Stimulated activated CD8-positive, alpha-beta memory T cell treated with anti-CD3 and anti-CD28 coated beads, Interleukin-7, amount 100 ng/mL, for 1 hour (primary cell): ENCODE data around the gene BRD7.
A peak's percentile ranks its signal among the peaks of the same experiment; 100 is the strongest.

Experiments used
- DNase-seq, 2 donors: peaks; one replicate each; pipeline ENCODE4 v3.0.0-alpha.2; 2020; ENCODE audit warnings: low read depth in 2 of 2

The BRD7 gene

DNA sequence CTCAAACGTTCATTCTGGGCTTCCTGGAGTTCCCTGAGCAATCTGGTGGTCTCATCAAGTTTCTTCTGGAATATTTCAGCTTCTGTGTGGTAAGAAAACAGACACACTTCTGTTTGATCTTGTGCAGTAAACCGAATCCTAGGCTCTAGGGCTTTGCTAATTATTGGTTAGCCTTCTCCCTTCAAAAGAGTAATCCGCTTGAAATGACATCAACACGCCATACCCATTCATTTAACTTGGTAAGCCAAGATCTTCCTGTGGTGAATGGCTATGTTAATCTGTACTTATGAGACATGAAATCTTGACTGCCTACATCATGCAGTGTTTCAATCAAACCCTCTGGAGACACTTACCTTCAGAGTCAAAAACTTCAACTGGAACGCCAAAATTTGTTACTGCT, 48.5 kb downstream of the BRD7 start:
- DNase-seq, result no peak

DNA sequence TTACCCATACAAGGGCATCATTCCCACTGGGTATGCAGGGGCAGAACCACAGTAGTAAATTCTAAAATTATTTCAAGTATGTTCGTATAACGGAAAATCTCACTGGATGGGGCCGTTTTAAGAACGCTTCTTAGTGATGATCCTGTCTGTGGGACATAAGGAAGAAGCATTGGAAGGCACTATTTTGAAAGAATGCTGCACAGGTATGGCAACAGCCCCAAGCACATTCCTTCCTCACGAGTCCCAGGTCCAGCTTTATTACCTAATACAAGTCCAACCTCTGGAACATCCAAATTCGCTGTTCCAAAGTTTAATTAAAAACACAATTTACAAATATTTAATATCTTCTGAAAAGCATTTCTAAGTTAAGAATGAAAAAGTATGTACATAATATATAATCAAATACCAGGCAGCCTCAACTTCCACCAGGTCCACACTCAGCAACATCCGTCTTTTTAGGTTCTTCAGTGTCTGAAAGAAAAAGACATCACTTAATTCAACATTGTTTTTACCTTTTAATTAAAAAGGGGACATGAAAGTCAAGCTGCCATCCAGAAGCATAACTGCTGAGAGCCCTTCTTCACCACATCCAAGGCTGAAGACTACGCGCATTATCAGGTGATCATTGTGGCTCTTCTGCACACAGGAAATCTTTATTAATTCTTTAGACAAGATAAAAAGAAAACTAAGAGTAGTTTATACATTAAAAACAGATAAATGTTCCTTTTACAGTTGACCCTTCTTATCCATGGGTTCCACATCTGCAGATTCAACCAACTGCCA, 49.8 kb downstream of the BRD7 start:
- no peak for DNase-seq

GRCh38 chr16:50316848-50317630, 51.7 kb downstream of the BRD7 start:
- DNase-seq, result no peak

DNA sequence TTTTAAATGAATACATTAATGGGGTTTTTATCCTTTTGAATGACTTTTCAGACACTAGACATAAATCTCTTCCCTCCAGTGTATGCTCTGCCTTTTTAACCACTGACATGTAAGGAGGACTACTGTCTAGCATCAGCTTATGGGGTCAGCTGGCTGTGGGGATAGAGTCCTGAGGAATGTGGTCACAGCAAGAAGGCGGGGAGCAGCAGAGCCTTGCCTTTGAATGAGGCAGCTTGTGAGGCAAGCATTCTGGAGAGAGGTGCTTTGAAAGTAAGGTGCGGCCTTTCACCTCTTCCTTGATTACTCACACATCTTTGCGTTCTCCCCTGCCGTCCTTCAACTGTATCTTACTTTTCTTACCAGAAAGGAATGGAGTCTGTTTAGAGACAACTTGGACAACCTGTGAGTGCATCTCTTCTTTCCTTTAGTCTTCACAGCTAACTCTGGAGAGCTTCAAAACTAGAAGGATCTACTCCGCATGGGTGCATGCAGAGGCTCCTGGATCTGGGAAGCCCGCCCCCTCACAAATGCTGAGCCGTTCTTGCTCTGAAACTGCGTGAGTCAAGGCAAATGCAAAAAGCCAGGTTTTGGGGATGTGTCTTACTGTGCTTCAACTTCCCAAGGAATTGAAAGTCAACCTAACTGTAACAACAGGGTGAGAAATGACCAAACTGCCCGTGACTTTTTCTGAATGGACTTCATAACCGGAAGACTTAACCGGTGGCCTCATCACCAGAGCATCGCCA, 52.5 kb downstream of the BRD7 start:
- DNase-seq, result no peak

GRCh38 chr16:50315346-50315997, 53.3 kb downstream of the BRD7 start:
- DNase-seq, result no peak

- no peak for DNase-seq
Measured at GRCh38 chr16:50314665-50315064, 54.1 kb downstream of the BRD7 start.

DNA sequence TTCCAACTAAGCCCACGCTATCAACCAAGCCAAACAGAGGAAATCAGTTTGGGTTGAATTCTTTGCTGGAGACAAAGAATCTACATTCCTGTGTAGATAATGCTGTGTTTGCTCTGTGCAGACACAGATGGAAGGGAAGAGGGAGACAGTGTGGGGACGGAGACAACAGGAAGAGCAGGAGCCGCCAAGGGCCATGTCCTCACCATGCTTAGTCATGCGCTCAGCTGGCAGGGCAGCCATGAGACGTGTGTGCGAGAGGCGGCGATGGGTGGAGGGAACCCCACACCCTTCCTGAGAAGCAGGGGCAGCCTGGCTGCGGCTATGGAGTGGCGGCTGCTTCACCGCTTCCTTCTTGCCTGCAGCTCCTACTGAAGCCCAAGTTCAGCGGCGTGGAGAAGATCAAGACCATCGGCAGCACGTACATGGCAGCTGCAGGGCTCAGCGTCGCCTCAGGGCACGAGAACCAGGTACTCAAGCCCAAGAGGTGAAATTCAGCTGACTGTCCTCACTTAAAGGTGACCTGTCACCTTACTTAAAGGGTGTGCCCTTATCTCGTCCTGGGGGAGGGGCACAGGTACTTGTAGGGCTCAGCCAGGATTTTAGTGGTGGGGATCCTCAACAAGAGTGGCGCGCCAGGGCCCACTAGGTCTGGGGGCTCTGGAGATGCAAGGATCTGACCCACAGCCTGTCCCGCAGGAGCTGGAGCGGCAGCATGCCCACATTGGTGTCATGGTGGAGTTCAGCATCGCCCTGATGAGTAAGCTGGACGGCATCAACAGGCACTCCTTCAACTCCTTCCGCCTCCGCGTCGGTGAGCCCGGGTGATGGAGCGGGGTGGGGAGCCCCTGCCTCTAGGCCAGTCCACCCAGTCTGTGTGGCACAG, 55.0 kb downstream of the BRD7 start:
- DNase-seq, result peak in 1 of 2 donors; percentile 10

DNA sequence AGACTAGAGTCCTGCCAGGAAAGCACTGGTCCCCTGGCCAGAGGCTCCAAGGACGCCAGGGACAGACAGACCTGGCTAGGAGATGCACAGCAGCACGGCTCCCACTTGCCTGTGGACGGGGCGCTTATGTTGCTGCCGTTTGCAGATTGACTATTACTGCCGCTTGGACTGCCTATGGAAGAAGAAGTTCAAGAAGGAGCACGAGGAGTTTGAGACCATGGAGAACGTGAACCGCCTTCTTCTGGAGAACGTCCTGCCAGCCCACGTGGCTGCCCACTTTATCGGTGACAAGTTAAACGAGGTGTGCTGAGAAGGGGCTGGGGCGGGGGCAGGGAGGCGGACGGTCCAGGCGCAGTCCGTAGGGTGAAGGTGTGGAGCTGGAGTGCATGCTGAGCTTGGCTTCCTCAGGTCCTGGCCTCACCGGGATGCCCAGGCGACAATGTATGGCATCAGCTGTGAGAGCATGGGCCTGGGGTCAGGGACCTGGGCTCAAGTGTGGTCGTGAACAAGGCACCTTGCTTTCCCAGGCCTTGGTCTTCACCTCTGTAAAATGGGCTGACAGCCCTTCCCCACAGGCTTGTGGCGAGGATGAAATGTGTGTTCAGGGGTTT, 56.8 kb downstream of the BRD7 start:
- DNase-seq, result no peak

- no peak for DNase-seq
Measured at GRCh38 chr16:50311134-50311528, 57.7 kb downstream of the BRD7 start.

GRCh38 chr16:50310308-50311133, 58.3 kb downstream of the BRD7 start:
- DNase-seq, result no peak

- DNase-seq, result no peak
Measured at GRCh38 chr16:50309527-50310307, 59.1 kb downstream of the BRD7 start.

- DNase-seq, result no peak
Measured at GRCh38 chr16:50309156-50309526, 59.6 kb downstream of the BRD7 start.

GRCh38 chr16:50308237-50308965, 60.4 kb downstream of the BRD7 start:
- DNase-seq, result no peak

GRCh38 chr16:50306287-50306686, 62.5 kb downstream of the BRD7 start:
- no peak for DNase-seq

DNA sequence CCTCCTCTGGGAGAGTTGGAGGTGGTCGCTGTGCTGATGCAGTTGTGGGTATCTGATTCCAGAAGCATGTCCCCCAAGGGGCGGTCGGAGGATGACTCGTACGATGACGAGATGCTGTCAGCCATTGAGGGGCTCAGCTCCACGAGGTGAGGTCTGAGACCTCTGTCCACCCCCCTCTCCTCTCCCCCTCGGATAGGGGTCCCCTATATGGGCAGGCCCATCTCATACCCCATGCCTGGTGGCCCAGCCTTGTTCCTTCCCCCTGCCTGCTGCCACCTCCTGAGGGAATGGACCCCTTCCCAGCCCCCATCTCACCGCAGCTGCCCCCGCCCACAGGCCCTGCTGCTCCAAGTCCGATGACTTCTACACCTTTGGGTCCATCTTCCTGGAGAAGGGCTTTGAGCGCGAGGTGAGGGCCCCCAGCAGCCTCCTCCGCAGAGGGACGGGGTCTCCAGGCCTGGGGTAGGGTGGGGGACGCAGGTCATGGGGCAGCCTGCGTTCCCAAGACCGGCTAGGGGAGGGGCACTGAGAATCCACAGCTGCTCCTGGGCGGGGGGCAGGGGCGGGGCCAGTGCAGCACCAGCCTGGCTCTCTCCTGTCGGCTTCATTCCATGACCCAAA, 63.2 kb downstream of the BRD7 start:
- DNase-seq, result no peak

- DNase-seq, result no peak
Measured at GRCh38 chr16:50304467-50305440, 64.0 kb downstream of the BRD7 start.
